Colonic mucosa (tissue), 4 donors: ENCODE measurements around the gene PIM2. TPM values are rescaled to one million over a fixed set of nuclear protein-coding genes. Genes with fewer than 3 reads are reported as not detected.

Experiments used
- DNase-seq: peaks from one replicate; pipeline ENCODE4 v3.0.0-alpha.2; 2020
- H3K27ac ChIP-seq: fragments of 200-600 bp; one replicate; pipeline ENCODE4 v1.8.0; 2021
- H3K27me3 ChIP-seq: fragments of 200-600 bp; one replicate; pipeline ENCODE4 v1.8.0; 2021
- H3K36me3 ChIP-seq: fragments of 200-600 bp; one replicate; pipeline ENCODE4 v1.8.0; 2021
- H3K4me1 ChIP-seq: fragments of 200-600 bp; one replicate; pipeline ENCODE4 v1.8.0; 2021; ENCODE audit warnings: mild to moderate bottlenecking
- H3K4me3 ChIP-seq: fragments of 200-600 bp; one replicate; pipeline ENCODE4 v1.8.0; 2021
- H3K9ac ChIP-seq, 2 donors: one replicate each; pipeline ENCODE4 v1.7.0; 2013; ENCODE audit warnings: control low read depth in 2 of 2, low read depth in 2 of 2, low read length in 2 of 2
- H3K9me3 ChIP-seq: fragments of 200-600 bp; one replicate; pipeline ENCODE4 v1.8.0; 2021
- intact Hi-C: fragments of 100-400 bp; cut with DNase I; formaldehyde crosslinking; loops from one replicate; pipeline ENCODE4 v1.14.1; 2022
- total RNA-seq, 2 donors: library from RNA; stranded (reverse); fragmentation: NEBNext Ultra II Directional in 1 of 2; extraction: Animal tissue kit (Norgen Biotek cat#: 25700) in 1 of 2; gene quantifications; one replicate each; pipeline ENCODE4 v1.2.1, GENCODE V29; 2021
- TF ChIP-seq, protein P1 (sequence below): fragments of 200-600 bp; IDR thresholded peaks from one replicate; pipeline ENCODE4 v1.8.0; 2022; ENCODE audit warnings: antibody characterized with exemption, mild to moderate bottlenecking
- donor health status: healthy.
- donor health status: DM: no; HTN: no; CAD: no.
- donor health status: DM: no; HTN: no; CAD: no.

Gene PIM2
- total RNA-seq, 2 donors from 2014 or later, result 14.3 to 18.8 TPM

DNA sequence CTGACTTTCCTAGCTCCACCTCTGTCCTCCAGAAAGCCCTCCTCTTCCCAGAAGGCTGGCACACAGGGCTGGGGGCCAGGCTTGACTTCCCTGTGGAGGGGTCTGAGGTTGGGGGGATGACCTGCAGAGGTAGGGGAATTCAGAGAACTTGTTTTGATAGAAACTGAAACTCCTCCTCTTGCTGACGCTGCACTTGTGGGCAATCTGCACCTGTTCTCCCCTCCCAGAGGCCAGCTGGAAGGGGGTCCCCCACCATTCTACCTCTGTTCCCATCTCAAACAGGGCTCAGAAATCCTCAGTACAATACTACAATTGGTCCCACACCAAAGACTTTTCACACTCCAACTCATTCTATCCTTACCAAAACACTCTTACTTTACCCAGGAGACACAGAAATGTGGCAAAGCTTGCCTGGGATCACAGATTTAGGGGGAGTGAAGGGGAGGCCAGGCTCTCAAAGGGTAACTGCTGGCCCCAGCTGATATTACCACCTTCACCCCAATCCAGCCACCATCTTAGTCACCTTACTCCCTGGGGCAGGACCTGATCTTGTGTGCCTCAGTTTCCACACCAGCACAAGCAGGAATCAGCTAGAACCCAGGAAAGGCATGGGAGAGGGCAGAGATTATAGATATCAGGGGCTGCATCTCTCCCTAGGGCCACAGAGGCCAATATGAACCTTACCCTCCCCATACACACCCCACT is 20.0 kb upstream of the PIM2 start:
- no peak for DNase-seq
- TF ChIP-seq, protein P1, sequence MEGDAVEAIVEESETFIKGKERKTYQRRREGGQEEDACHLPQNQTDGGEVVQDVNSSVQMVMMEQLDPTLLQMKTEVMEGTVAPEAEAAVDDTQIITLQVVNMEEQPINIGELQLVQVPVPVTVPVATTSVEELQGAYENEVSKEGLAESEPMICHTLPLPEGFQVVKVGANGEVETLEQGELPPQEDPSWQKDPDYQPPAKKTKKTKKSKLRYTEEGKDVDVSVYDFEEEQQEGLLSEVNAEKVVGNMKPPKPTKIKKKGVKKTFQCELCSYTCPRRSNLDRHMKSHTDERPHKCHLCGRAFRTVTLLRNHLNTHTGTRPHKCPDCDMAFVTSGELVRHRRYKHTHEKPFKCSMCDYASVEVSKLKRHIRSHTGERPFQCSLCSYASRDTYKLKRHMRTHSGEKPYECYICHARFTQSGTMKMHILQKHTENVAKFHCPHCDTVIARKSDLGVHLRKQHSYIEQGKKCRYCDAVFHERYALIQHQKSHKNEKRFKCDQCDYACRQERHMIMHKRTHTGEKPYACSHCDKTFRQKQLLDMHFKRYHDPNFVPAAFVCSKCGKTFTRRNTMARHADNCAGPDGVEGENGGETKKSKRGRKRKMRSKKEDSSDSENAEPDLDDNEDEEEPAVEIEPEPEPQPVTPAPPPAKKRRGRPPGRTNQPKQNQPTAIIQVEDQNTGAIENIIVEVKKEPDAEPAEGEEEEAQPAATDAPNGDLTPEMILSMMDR, result no peak
- no peaks in the 10 kb centered on the region for H3K27me3 ChIP-seq
- H3K4me1 ChIP-seq, result no peaks in the 10 kb centered on the region
- intact Hi-C loops, result no loop called here
- H3K27ac ChIP-seq, result peak overlapping the region; percentile 27
- no peaks in the 10 kb centered on the region for H3K36me3 ChIP-seq
- no peaks in the 10 kb centered on the region for H3K9me3 ChIP-seq
- H3K4me3 ChIP-seq, result no peak overlapping the region
- peak overlapping the region in 1 of 2 donors; percentile 38 for H3K9ac ChIP-seq

DNA sequence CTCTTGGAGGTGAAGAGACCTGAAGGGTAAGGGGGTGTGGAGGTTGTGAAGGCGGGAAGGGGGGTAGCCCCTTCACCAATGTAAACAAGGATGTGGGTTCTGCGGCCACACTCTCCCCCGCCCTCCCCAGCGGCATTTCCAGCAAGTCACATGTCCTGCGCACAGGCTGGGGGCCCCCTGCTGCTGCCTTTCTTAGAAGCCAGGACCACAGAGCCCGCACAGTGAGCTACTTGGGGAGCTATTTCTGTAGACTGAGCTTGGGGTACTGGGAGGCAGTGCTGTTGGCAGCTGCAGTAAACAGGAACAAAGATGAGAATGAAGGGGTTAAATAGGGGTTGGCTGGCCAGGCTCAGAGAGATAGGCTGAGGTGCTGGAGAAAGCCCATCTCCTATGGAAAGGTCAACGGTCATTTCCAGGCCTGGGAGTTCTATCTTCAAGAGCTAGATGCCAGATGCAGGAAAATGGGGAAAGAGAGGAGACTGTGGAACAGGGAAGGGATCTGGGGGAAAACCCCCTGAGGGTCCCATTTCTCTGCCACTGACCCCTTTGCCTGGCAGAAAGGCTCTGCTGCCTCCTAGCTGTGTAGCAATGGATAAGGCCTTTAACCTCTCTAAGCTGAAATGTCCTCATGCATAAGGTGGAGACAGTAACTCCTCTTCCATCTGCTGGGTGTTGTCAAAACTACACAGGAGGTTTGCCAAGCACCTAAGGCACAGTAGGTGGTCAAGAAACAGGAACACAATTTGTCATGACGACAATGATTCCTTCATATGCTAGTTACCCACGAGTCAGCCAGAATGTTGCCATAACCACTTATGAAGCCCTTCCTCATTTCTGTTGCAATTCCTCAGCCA is 18.5 kb upstream of the PIM2 start:
- TF ChIP-seq, protein P1, result no peak
- Histone ChIP-seq H3K36me3 (no peaks in the 10 kb centered on the region), H3K9ac (no peak overlapping the region), H3K4me3 (no peak overlapping the region), H3K9me3 (no peaks in the 10 kb centered on the region), H3K27ac (peak overlapping the region; percentile 53), H3K27me3 (no peaks in the 10 kb centered on the region), H3K4me1 (no peaks in the 10 kb centered on the region)
- intact Hi-C loops, result no loop called here
- DNase-seq, result peak; percentile 63

DNA sequence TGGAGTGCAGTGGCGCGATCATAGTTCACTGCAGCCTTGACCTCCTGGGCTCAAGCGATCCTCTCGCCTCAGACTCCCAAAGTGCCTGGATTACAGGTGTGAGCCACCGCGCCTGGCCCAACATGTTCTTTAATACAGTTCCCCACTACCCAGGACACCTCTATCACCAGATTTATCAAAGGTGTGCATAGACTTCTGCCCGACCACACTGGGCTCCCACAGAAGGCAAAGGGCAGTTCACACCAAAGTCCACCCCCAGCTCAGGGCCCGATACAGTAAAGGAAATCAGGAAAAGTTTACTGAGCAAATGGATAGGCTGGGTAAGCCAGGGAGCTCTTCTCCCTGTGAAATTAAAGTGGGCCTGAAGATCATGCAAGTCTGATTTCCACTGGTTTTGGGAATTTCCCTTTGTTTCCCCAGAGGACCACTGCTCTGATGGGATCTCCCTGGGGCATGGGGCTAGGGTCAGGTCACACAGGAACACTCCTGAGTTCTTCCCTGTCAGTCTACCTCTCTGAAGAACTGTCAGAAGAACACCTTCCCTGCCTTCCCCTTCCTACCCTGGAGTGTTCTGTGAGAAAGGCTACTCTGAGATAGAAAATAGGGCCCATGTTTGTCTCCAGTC is 17.7 kb upstream of the PIM2 start:
- peak overlapping the region; percentile 53 for H3K27ac ChIP-seq
- H3K9ac ChIP-seq, result no peak overlapping the region
- H3K27me3 ChIP-seq, result no peaks in the 10 kb centered on the region
- H3K4me3 ChIP-seq, result no peak overlapping the region
- no peaks in the 10 kb centered on the region for H3K9me3 ChIP-seq
- no peaks in the 10 kb centered on the region for H3K36me3 ChIP-seq
- intact Hi-C loops, result no loop called here
- no peaks in the 10 kb centered on the region for H3K4me1 ChIP-seq
- TF ChIP-seq, protein P1, result no peak
- DNase-seq, result no peak

DNA sequence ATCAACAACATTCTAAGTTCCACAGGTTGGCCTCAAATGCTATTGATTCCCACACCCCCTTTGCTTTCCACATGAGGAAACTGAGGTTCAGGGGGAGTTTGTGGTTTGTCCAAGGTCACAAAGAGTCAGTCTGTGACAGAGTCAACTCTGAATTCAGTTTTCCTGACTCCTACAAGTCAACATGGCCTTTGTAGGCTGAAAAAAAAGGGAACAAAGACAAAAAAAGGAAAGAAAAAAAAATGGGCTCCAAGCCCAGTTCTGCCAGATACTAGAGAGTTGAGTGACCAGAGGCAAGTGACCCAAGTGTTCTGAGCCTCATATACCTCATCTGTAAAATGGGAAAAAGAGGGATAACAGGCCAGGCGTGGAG is 16.5 kb upstream of the PIM2 start:
- no peaks in the 10 kb centered on the region for H3K27me3 ChIP-seq
- H3K4me3 ChIP-seq, result no peak overlapping the region
- no peaks in the 10 kb centered on the region for H3K9me3 ChIP-seq
- no peak for DNase-seq
- TF ChIP-seq, protein P1, result no peak
- no peak overlapping the region for H3K9ac ChIP-seq
- no peak overlapping the region for H3K27ac ChIP-seq
- H3K4me1 ChIP-seq, result no peaks in the 10 kb centered on the region
- H3K36me3 ChIP-seq, result no peaks in the 10 kb centered on the region
- intact Hi-C loops, result no loop called here

DNA sequence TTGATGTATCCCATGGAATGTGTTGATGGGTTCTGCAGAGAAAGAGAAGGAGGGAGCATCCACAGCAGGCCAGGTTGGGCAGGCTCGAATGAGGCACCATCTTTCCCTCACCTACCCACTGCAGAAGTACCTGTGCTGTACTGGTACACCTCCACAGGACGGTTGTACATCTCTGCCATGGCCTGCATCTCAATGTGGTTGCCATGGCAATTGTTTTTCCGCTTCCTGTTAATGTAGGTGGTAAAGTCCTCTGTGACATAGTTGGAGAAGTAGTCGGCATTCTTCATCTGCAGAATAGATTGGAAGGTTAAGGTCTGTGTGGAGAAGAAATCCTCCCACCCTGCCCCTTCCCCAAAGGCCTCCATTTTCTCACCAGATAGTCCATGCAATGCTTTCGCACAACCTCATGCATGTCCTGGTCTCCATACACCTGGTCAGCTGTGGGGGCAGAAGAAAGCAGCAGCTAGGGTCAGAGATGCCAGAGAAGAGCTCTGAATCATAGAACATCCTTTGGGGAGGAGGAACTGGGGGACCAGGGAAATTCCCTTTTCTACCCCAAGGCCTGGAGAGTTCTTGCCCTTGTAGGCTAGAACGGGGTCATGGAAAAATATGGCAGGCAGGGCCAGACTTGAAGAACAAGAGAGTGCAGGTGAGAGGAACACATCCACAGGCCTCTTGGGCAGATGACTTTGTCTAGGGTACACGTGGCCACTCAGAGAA is 15.9 kb upstream of the PIM2 start:
- Histone ChIP-seq H3K9me3 (no peaks in the 10 kb centered on the region), H3K4me1 (no peaks in the 10 kb centered on the region), H3K27me3 (no peaks in the 10 kb centered on the region), H3K9ac (no peak overlapping the region), H3K27ac (no peak overlapping the region), H3K36me3 (no peaks in the 10 kb centered on the region), H3K4me3 (no peak overlapping the region)
- intact Hi-C loops, result no loop called here
- no peak for DNase-seq
- TF ChIP-seq, protein P1, result no peak
